ENCODE data around the gene RAB38. TPM values are rescaled to one million over a fixed set of nuclear protein-coding genes. Genes with fewer than 3 reads are reported as not detected.

The RAB38 gene
- total RNA-seq, 2 donors from 2014 or later: 1.8 to 7.6 TPM

GRCh38 chr11:88119561-88119960, 55.7 kb downstream of the RAB38 start:
- Histone ChIP-seq H3K36me3 (no peaks in the 10 kb centered on the region), H3K9me3 (no peaks in the 10 kb centered on the region), H3K4me1 (replicated peaks) (no peaks in the 10 kb centered on the region), H3K27me3 (replicated peaks; ENCODE audit: insufficient read depth) (no peaks in the 10 kb centered on the region), H3K27ac (no peak overlapping the region), H3K4me3 (no peak overlapping the region)
- TF ChIP-seq POLR2A (IDR thresholded peaks at IDR 0.05): no peak
- TF ChIP-seq CTCF (IDR thresholded peaks at IDR 0.05): no peak
- no peak for TF ChIP-seq POLR2AphosphoS5 (IDR thresholded peaks at IDR 0.05)
- no peak for DNase-seq (ENCODE audit: low spot score)
- intact Hi-C loops (cut with DNase I): no loop called here
- 57% methylated on average over 2 of the region's 2 CpGs for WGBS

GRCh38 chr11:88117281-88117858, 57.9 kb downstream of the RAB38 start:
- no peaks in the 10 kb centered on the region for H3K9me3 ChIP-seq
- no peak for DNase-seq (ENCODE audit: low spot score)
- H3K4me3 ChIP-seq: no peak overlapping the region
- no peaks in the 10 kb centered on the region for H3K27me3 ChIP-seq (replicated peaks; ENCODE audit: insufficient read depth)
- no peak overlapping the region for H3K27ac ChIP-seq
- intact Hi-C loops (cut with DNase I): no loop called here
- 90% methylated on average over 1 of the region's 1 CpG for WGBS
- H3K4me1 ChIP-seq (replicated peaks): no peaks in the 10 kb centered on the region
- H3K36me3 ChIP-seq: no peaks in the 10 kb centered on the region
- no peak for TF ChIP-seq POLR2A (IDR thresholded peaks at IDR 0.05)
- TF ChIP-seq POLR2AphosphoS5 (IDR thresholded peaks at IDR 0.05): no peak
- no peak for TF ChIP-seq CTCF (IDR thresholded peaks at IDR 0.05)

- 86% methylated on average over 6 of the region's 6 CpGs for WGBS
- intact Hi-C loops (cut with DNase I): no loop called here
Measured at GRCh38 chr11:88115828-88116755, 59.2 kb downstream of the RAB38 start.

GRCh38 chr11:88114486-88115045, 60.7 kb downstream of the RAB38 start:
- no peak overlapping the region for H3K27ac ChIP-seq
- DNase-seq (ENCODE audit: low spot score): no peak
- H3K4me1 ChIP-seq (replicated peaks): no peaks in the 10 kb centered on the region
- intact Hi-C loops (cut with DNase I): no loop called here
- no peak overlapping the region for H3K4me3 ChIP-seq
- no peak for TF ChIP-seq POLR2AphosphoS5 (IDR thresholded peaks at IDR 0.05)
- no peak for TF ChIP-seq POLR2A (IDR thresholded peaks at IDR 0.05)
- TF ChIP-seq CTCF (IDR thresholded peaks at IDR 0.05): no peak
- WGBS: 66% methylated on average over 1 of the region's 1 CpG
- H3K36me3 ChIP-seq: no peaks in the 10 kb centered on the region
- no peaks in the 10 kb centered on the region for H3K9me3 ChIP-seq
- no peaks in the 10 kb centered on the region for H3K27me3 ChIP-seq (replicated peaks; ENCODE audit: insufficient read depth)

More at GRCh38 chr11:88115828-88116755, 59.2 kb downstream of the RAB38 start:
- Histone ChIP-seq H3K27me3 (replicated peaks; ENCODE audit: insufficient read depth) (no peaks in the 10 kb centered on the region), H3K4me1 (replicated peaks) (no peaks in the 10 kb centered on the region), H3K27ac (no peak overlapping the region), H3K9me3 (no peaks in the 10 kb centered on the region), H3K36me3 (no peaks in the 10 kb centered on the region), H3K4me3 (no peak overlapping the region)
- TF ChIP-seq CTCF (IDR thresholded peaks at IDR 0.05) (no peak), POLR2A (IDR thresholded peaks at IDR 0.05) (no peak), POLR2AphosphoS5 (IDR thresholded peaks at IDR 0.05) (no peak)
- no peak for DNase-seq (ENCODE audit: low spot score)
